HCT116 (cell line): ENCODE data around the gene GPHN. TPM values are rescaled to one million over a fixed set of nuclear protein-coding genes. Genes with fewer than 3 reads are reported as not detected.

Experiments
- ATAC-seq: fragments of 200-7000 bp; cut with Tn5 transposase; 2 replicates; pipeline ENCODE4 v1.9.1; 2020; ENCODE audit warnings: mild to moderate bottlenecking, moderate library complexity
- BruUV-seq: library from RNA; stranded (reverse); fragments of 400-500 nt; replicated peaks from 2 replicates; lab custom pipeline; 2021; lab: Mats Ljungman, UMichigan
- CTCF ChIA-PET: fragments of 300-600 bp; sonication (Branson Sonifier 250); formaldehyde crosslinking; loops from one replicate; lab custom pipeline; 2021; ENCODE audit warnings: antibody characterized with exemption; lab: Charles Lee
- POLR2A ChIA-PET: fragments of 300-600, 350-600 bp; sonication (Branson Sonifier 250); formaldehyde crosslinking; loops from one replicate; lab custom pipeline; 2021; ENCODE audit warnings: antibody characterized with exemption; lab: Charles Lee
- RAD21 ChIA-PET, 2 experiments: fragments of 300-600 bp; sonication (Branson Sonifier 250); formaldehyde crosslinking; loops; one replicate each; lab custom pipeline; 2023; ENCODE audit warnings: low total read pairs in 2 of 2; ENCODE audit not compliant: uncharacterized antibody in 2 of 2, unreplicated experiment in 2 of 2, low non-redundant PET in 1 of 2; lab: Charles Lee
- DNase-seq: peaks from one replicate; pipeline ENCODE4 v3.0.0-alpha.2; 2010; ENCODE audit warnings: low read depth, low spot score
- H2AFZ ChIP-seq: fragments of 200-600 bp; shearing (Covaris generic), sonication (generic); 2 replicates; pipeline ENCODE4 v1.6.1; 2017; ENCODE audit warnings: low read depth, mixed run types, mixed read lengths, antibody characterized with exemption, low read length; ENCODE audit not compliant: poor library complexity, severe bottlenecking
- H3K27ac ChIP-seq: 2 replicates; pipeline ENCODE4 v1.5.1; 2012; ENCODE audit warnings: low read depth, low read length
- H3K27me3 ChIP-seq: fragments of 200-600 bp; sonication (generic); 2 replicates; pipeline ENCODE4 v1.6.1; 2016; ENCODE audit warnings: mixed run types, low read length, mixed read lengths; ENCODE audit not compliant: insufficient read depth
- H3K36me3 ChIP-seq, 2 experiments: fragments of 200-500 bp in 1 of 2; fragments of 200-600 bp in 1 of 2; sonication (Bioruptor generic) in 1 of 2; sonication (generic) in 1 of 2; 2 replicates each; pipeline versions ENCODE4 v1.5.1 to v1.6.1; 2014 to 2016; ENCODE audit warnings: low read length in 2 of 2, inconsistent platforms in 1 of 2, mixed read lengths in 1 of 2, mixed run types in 1 of 2; ENCODE audit not compliant: insufficient read depth in 2 of 2, control insufficient read depth in 1 of 2
- H3K4me1 ChIP-seq, 2 experiments: fragments of 200-600 bp in 1 of 2; sonication (generic) in 1 of 2; 2 replicates each; pipeline versions ENCODE4 v1.5.1 to v1.6.1; 2012 to 2017; ENCODE audit warnings: low read length in 2 of 2, inconsistent platforms in 1 of 2, mild to moderate bottlenecking in 1 of 2, mixed read lengths in 1 of 2, mixed run types in 1 of 2, moderate library complexity in 1 of 2; ENCODE audit not compliant: insufficient read depth in 2 of 2, control insufficient read depth in 1 of 2
- H3K4me2 ChIP-seq: fragments of 200-600 bp; sonication (generic); 2 replicates; pipeline ENCODE4 v1.6.1; 2017; ENCODE audit warnings: mixed run types, low read length, mixed read lengths
- H3K4me3 ChIP-seq, 2 experiments: fragments of 200-600 bp in 1 of 2; sonication (generic) in 1 of 2; replicated peaks in 1 of 2; 2 replicates each; pipeline ENCODE4 v1.5.1; 2011 to 2016; ENCODE audit warnings: low read length in 2 of 2, control low read depth in 1 of 2, low read depth in 1 of 2, mild to moderate bottlenecking in 1 of 2, mixed read lengths in 1 of 2, mixed run types in 1 of 2
- H3K79me2 ChIP-seq: fragments of 200-600 bp; sonication (generic); 2 replicates; pipeline ENCODE4 v1.6.1; 2017; ENCODE audit warnings: mild to moderate bottlenecking, mixed run types, low read length, moderate library complexity, mixed read lengths; ENCODE audit not compliant: insufficient read depth
- H3K9ac ChIP-seq: fragments of 200-600 bp; sonication (generic); 2 replicates; pipeline ENCODE4 v1.6.1; 2016; ENCODE audit warnings: low read length, mixed read lengths
- H3K9me2 ChIP-seq: fragments of 200-600 bp; sonication (generic), shearing (Covaris generic); 2 replicates; pipeline ENCODE4 v1.6.1; 2017; ENCODE audit warnings: mixed run types, mild to moderate bottlenecking, moderate library complexity; ENCODE audit not compliant: insufficient read depth
- H3K9me3 ChIP-seq, 2 experiments: fragments of 200-500 bp in 1 of 2; fragments of 200-600 bp in 1 of 2; sonication (Bioruptor generic) in 1 of 2; sonication (generic) in 1 of 2; 2 replicates each; pipeline ENCODE4 v1.6.1; 2014 to 2017; ENCODE audit warnings: low read length in 2 of 2, mixed read lengths in 2 of 2, inconsistent platforms in 1 of 2, low read depth in 1 of 2, mild to moderate bottlenecking in 1 of 2, mixed run types in 1 of 2, moderate library complexity in 1 of 2; ENCODE audit not compliant: control insufficient read depth in 1 of 2, insufficient read depth in 1 of 2
- H4K20me1 ChIP-seq: fragments of 200-600 bp; sonication (generic), shearing (Covaris generic); 2 replicates; pipeline ENCODE4 v1.6.1; 2017; ENCODE audit warnings: mixed run types, mild to moderate bottlenecking, moderate library complexity; ENCODE audit not compliant: insufficient read depth
- ATF3 ChIP-seq: IDR thresholded peaks from 2 replicates; pipeline ENCODE4 v1.6.1; 2012
- CEBPB ChIP-seq: IDR thresholded peaks from 2 replicates; pipeline ENCODE4 v1.6.1; 2012; ENCODE audit warnings: low read depth
- EGR1 ChIP-seq: IDR thresholded peaks from 2 replicates; pipeline ENCODE4 v1.6.1; 2012; ENCODE audit warnings: low read depth
- MAX ChIP-seq: IDR thresholded peaks from 2 replicates; pipeline ENCODE4 v1.6.1; 2012
- SRF ChIP-seq: IDR thresholded peaks from 2 replicates; pipeline ENCODE4 v1.6.1; 2012; ENCODE audit warnings: low read depth
- intact Hi-C: fragments of 100-400 bp; cut with micrococcal nuclease; formaldehyde crosslinking; loops from 2 replicates; pipeline ENCODE4 v1.10.0; 2022
- total RNA-seq: library from RNA; stranded (reverse); gene quantifications from one replicate; pipeline ENCODE4 v1.2.1, GENCODE V29; 2021; ENCODE audit not compliant: unreplicated experiment
- TF ChIP-seq, protein P1 (sequence below): IDR thresholded peaks from 2 replicates; pipeline ENCODE4 v1.6.1; 2012; ENCODE audit warnings: low read depth

The GPHN gene
- total RNA-seq, 1 experiment from 2014 or later: 43.8 TPM

GRCh38 chr14:66539034-66539433 is 31.1 kb downstream of the GPHN start:
- H3K9me2 ChIP-seq: no peaks in the 10 kb centered on the region
- peaks cover 15% of the 10 kb centered on the region; the same call in 1 of the 2 replicates for H4K20me1 ChIP-seq
- no peaks in the 10 kb centered on the region for H3K4me1 ChIP-seq
- no TSS peak for BruUV-seq
- peaks cover 92% of the 10 kb centered on the region for H3K79me2 ChIP-seq
- H3K27me3 ChIP-seq: no peaks in the 10 kb centered on the region
- no peak overlapping the region for H3K4me3 ChIP-seq
- ChIA-PET CTCF (no interaction called here), RAD21 (no interaction called here), POLR2A (no interaction called here)
- H3K4me2 ChIP-seq: no peak overlapping the region
- H3K9me3 ChIP-seq: no peaks in the 10 kb centered on the region
- H3K9ac ChIP-seq: no peak overlapping the region
- DNase-seq (no peak), ATAC-seq (no peak)
- H3K36me3 ChIP-seq: no peaks in the 10 kb centered on the region
- no peak for TF ChIP-seq MAX
- TF ChIP-seq CEBPB: no peak
- intact Hi-C loops: no loop called here
- no peak overlapping the region for H3K27ac ChIP-seq
- no peak overlapping the region for H2AFZ ChIP-seq

DNA sequence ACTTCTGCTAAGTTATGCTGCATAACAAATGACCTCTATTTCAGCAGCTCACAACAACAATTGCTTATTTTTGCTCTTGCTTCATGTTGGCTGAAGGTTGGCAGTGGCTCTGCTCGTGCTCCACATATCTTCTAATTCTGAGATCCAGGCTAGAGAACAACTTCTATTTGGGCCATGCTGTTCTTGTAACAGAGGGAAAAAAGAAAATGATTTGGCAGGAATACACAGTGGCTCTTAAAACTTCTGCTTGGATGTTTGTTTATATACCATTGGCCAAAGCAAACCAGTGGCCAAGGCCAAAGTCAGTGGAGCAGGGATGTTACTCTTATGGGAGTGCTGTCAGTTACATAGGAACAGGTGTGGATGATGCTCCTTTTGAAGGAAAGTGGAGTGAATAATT is 32.1 kb downstream of the GPHN start:
- Histone ChIP-seq H3K9ac (no peak overlapping the region), H3K4me3 (no peak overlapping the region), H3K36me3 (no peaks in the 10 kb centered on the region), H2AFZ (no peak overlapping the region), H3K9me3 (no peaks in the 10 kb centered on the region), H3K79me2 (peaks cover 85% of the 10 kb centered on the region), H3K4me1 (no peaks in the 10 kb centered on the region), H3K27ac (no peak overlapping the region), H3K27me3 (no peaks in the 10 kb centered on the region), H4K20me1 (peaks cover 12% of the 10 kb centered on the region; the same call in 1 of the 2 replicates), H3K4me2 (no peak overlapping the region), H3K9me2 (no peaks in the 10 kb centered on the region)
- DNase-seq: no peak
- CTCF ChIA-PET: no interaction called here
- intact Hi-C loops: no loop called here
- TF ChIP-seq SRF (no peak), ATF3 (no peak), EGR1 (no peak)
- TF ChIP-seq, protein P1, sequence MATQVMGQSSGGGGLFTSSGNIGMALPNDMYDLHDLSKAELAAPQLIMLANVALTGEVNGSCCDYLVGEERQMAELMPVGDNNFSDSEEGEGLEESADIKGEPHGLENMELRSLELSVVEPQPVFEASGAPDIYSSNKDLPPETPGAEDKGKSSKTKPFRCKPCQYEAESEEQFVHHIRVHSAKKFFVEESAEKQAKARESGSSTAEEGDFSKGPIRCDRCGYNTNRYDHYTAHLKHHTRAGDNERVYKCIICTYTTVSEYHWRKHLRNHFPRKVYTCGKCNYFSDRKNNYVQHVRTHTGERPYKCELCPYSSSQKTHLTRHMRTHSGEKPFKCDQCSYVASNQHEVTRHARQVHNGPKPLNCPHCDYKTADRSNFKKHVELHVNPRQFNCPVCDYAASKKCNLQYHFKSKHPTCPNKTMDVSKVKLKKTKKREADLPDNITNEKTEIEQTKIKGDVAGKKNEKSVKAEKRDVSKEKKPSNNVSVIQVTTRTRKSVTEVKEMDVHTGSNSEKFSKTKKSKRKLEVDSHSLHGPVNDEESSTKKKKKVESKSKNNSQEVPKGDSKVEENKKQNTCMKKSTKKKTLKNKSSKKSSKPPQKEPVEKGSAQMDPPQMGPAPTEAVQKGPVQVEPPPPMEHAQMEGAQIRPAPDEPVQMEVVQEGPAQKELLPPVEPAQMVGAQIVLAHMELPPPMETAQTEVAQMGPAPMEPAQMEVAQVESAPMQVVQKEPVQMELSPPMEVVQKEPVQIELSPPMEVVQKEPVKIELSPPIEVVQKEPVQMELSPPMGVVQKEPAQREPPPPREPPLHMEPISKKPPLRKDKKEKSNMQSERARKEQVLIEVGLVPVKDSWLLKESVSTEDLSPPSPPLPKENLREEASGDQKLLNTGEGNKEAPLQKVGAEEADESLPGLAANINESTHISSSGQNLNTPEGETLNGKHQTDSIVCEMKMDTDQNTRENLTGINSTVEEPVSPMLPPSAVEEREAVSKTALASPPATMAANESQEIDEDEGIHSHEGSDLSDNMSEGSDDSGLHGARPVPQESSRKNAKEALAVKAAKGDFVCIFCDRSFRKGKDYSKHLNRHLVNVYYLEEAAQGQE: no peak
- BruUV-seq: no TSS peak
- RAD21 ChIA-PET: no interaction called here
- POLR2A ChIA-PET: no interaction called here
- ATAC-seq: no peak
